RWPE2 (cell line): ENCODE measurements around the gene COL6A1.

Source experiments
- ATAC-seq: fragments of 200-7000 bp; cut with Tn5 transposase; 3 replicates; pipeline ENCODE4 v1.9.1; 2021; ENCODE audit warnings: low read depth
- DNase-seq: peaks from one replicate; pipeline ENCODE4 v3.0.0-alpha.2; 2020; ENCODE audit warnings: low spot score
- H3K27ac ChIP-seq: fragments of 450-650 bp; 2 replicates; pipeline ENCODE4 v1.5.1; 2017; ENCODE audit warnings: mild to moderate bottlenecking; ENCODE audit not compliant: poor library complexity, severe bottlenecking
- H3K27me3 ChIP-seq: fragments of 250-450 bp; sonication (Bioruptor Pico); 2 replicates; pipeline ENCODE4 v1.5.1; 2021; ENCODE audit warnings: mild to moderate bottlenecking, moderate library complexity; ENCODE audit not compliant: insufficient read depth, poor library complexity, severe bottlenecking
- H3K36me3 ChIP-seq: fragments of 250-450 bp; sonication (Bioruptor Pico); 2 replicates; pipeline ENCODE4 v1.5.1; 2020; ENCODE audit warnings: low read depth, mild to moderate bottlenecking, moderate library complexity
- H3K4me1 ChIP-seq: fragments of 250-450 bp; sonication (Bioruptor Pico); 2 replicates; pipeline ENCODE4 v1.5.1; 2021; ENCODE audit warnings: mild to moderate bottlenecking, moderate library complexity; ENCODE audit not compliant: insufficient read depth, poor library complexity, severe bottlenecking
- H3K4me3 ChIP-seq: fragments of 250-450 bp; sonication (Bioruptor Pico); 2 replicates; pipeline ENCODE4 v1.5.1; 2021; ENCODE audit warnings: mild to moderate bottlenecking, moderate library complexity; ENCODE audit not compliant: severe bottlenecking
- H3K9me3 ChIP-seq: fragments of 250-450 bp; sonication (Bioruptor Pico); 2 replicates; pipeline ENCODE4 v1.5.1; 2021; ENCODE audit warnings: mild to moderate bottlenecking, moderate library complexity; ENCODE audit not compliant: severe bottlenecking
- CTCF ChIP-seq: fragments of 450-650 bp; IDR thresholded peaks from one replicate; pipeline ENCODE4 v1.5.1; 2017; ENCODE audit warnings: mild to moderate bottlenecking, moderate library complexity; ENCODE audit not compliant: poor library complexity, severe bottlenecking

Gene COL6A1, protein sequence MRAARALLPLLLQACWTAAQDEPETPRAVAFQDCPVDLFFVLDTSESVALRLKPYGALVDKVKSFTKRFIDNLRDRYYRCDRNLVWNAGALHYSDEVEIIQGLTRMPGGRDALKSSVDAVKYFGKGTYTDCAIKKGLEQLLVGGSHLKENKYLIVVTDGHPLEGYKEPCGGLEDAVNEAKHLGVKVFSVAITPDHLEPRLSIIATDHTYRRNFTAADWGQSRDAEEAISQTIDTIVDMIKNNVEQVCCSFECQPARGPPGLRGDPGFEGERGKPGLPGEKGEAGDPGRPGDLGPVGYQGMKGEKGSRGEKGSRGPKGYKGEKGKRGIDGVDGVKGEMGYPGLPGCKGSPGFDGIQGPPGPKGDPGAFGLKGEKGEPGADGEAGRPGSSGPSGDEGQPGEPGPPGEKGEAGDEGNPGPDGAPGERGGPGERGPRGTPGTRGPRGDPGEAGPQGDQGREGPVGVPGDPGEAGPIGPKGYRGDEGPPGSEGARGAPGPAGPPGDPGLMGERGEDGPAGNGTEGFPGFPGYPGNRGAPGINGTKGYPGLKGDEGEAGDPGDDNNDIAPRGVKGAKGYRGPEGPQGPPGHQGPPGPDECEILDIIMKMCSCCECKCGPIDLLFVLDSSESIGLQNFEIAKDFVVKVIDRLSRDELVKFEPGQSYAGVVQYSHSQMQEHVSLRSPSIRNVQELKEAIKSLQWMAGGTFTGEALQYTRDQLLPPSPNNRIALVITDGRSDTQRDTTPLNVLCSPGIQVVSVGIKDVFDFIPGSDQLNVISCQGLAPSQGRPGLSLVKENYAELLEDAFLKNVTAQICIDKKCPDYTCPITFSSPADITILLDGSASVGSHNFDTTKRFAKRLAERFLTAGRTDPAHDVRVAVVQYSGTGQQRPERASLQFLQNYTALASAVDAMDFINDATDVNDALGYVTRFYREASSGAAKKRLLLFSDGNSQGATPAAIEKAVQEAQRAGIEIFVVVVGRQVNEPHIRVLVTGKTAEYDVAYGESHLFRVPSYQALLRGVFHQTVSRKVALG

GRCh38 chr21:45981151-45982091 lies at the start of gene COL6A1:
Gene COL6A1 (plus strand): TSS chr21:45981770. CDS start chr21:45981851, 81 bp downstream.
- Histone ChIP-seq H3K9me3 (no peaks in the 10 kb centered on the region), H3K27ac (peak within 1 kb of the TSS; percentile 33), H3K27me3 (no peaks in the 10 kb centered on the region), H3K4me1 (no peaks in the 10 kb centered on the region), H3K4me3 (peak within 1 kb of the TSS; percentile 40), H3K36me3 (no peaks in the 10 kb centered on the region)
- TF ChIP-seq CTCF = no peak
- peak; percentile 74 for DNase-seq
- peak; percentile 67 for ATAC-seq

GRCh38 chr21:45932922-45933502 lies 48.6 kb upstream of the COL6A1 start:
- Histone ChIP-seq H3K9me3 (no peaks in the 10 kb centered on the region), H3K36me3 (no peaks in the 10 kb centered on the region), H3K27me3 (no peaks in the 10 kb centered on the region), H3K4me3 (no peak overlapping the region), H3K27ac (no peak overlapping the region), H3K4me1 (no peaks in the 10 kb centered on the region)
- ATAC-seq = no peak
- no peak for DNase-seq
- no peak for TF ChIP-seq CTCF

DNA sequence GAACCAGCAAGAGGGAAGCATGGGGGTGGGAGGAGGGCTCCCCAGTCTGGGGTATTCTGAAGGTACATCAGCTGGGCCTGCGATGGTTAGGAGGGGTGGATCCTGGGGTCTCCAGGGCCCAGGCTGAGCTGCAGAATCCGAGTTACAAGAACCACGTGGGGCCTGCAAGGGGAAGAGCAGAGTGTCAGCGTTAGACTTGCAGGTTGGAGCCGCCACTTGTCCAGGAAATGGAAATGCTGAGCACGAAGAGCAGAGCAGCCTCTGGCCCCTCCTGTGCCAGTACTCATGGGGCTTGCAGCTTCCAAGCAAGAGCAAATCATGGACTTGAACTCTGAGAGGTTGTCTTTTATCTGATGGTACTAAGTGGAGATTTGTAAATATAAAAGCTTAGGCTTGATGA lies 47.5 kb upstream of the COL6A1 start:
- ATAC-seq (no peak), DNase-seq (no peak)

More for the DNA sequence above, 47.5 kb upstream of the COL6A1 start:
- Histone ChIP-seq H3K4me1 (no peaks in the 10 kb centered on the region), H3K4me3 (no peak overlapping the region), H3K9me3 (no peaks in the 10 kb centered on the region), H3K36me3 (no peaks in the 10 kb centered on the region), H3K27ac (no peak overlapping the region), H3K27me3 (no peaks in the 10 kb centered on the region)
- TF ChIP-seq CTCF = no peak
